IMR-90 (cell line): ENCODE results near the gene ST3GAL5. TPM values are rescaled to one million over a fixed set of nuclear protein-coding genes. Genes with fewer than 3 reads are reported as not detected.

ENCODE experiments used
- ATAC-seq: fragments of 200-7000 bp; cut with Tn5 transposase; 2 replicates; pipeline ENCODE4 v1.9.1; 2020; ENCODE audit warnings: low read depth, mild to moderate bottlenecking, moderate library complexity
- BruUV-seq: library from RNA; stranded (reverse); fragments of 400-500 nt; replicated peaks from 2 replicates; lab custom pipeline; 2021; lab: Mats Ljungman, UMichigan
- CTCF ChIA-PET: fragments of 300-600 bp; formaldehyde crosslinking; extraction: SDS; loops from one replicate; lab custom pipeline; 2021; ENCODE audit warnings: antibody characterized with exemption; lab: Yijun Ruan, JAX
- POLR2A ChIA-PET: fragments of 300-600 bp; sonication (Branson Sonifier 250); formaldehyde crosslinking; loops from one replicate; lab custom pipeline; 2022; ENCODE audit warnings: antibody characterized with exemption; ENCODE audit not compliant: unreplicated experiment; lab: Charles Lee
- DNase-seq: peaks from one replicate; pipeline ENCODE4 v3.0.0; 2013
- H2AFZ ChIP-seq: replicated peaks from 2 replicates; pipeline ENCODE3; 2013; ENCODE audit warnings: low read length, mild to moderate bottlenecking; ENCODE audit not compliant: poor library complexity
- H2AK5ac ChIP-seq: 2 replicates; pipeline ENCODE4 v1.6.1; 2013; ENCODE audit warnings: low read depth, low read length, inconsistent platforms
- H2AK9ac ChIP-seq: replicated peaks from 2 replicates; pipeline ENCODE3; 2013; ENCODE audit warnings: mild to moderate bottlenecking, low read depth, low read length, moderate library complexity; ENCODE audit not compliant: poor library complexity
- H2BK120ac ChIP-seq: 2 replicates; pipeline ENCODE4 v1.6.1; 2013; ENCODE audit warnings: low read depth, low read length, inconsistent platforms
- H2BK15ac ChIP-seq: 3 replicates; pipeline ENCODE4 v1.6.1; 2013; ENCODE audit warnings: low read depth, low read length, inconsistent platforms
- H2BK20ac ChIP-seq: 2 replicates; pipeline ENCODE4 v1.6.1; 2013; ENCODE audit warnings: low read depth, mild to moderate bottlenecking, inconsistent platforms, low read length, moderate library complexity
- H2BK5ac ChIP-seq: 2 replicates; pipeline ENCODE4 v1.6.1; 2013; ENCODE audit warnings: mild to moderate bottlenecking, low read depth, low read length, inconsistent platforms; ENCODE audit not compliant: poor library complexity, severe bottlenecking
- H3K14ac ChIP-seq: replicated peaks from 2 replicates; pipeline ENCODE4 v1.6.1; 2013; ENCODE audit warnings: low read depth, low read length, inconsistent platforms
- H3K18ac ChIP-seq: 2 replicates; pipeline ENCODE4 v1.6.1; 2013; ENCODE audit warnings: low read depth, low read length, control low read depth
- H3K23ac ChIP-seq: 2 replicates; pipeline ENCODE4 v1.6.1; 2013; ENCODE audit warnings: low read depth, low read length, inconsistent platforms
- H3K27ac ChIP-seq: 2 replicates; pipeline ENCODE4 v1.5.1; 2013; ENCODE audit warnings: mild to moderate bottlenecking, control low read depth, low read length; ENCODE audit not compliant: insufficient read depth
- H3K27me3 ChIP-seq: 2 replicates; pipeline ENCODE4 v1.6.1; 2013; ENCODE audit warnings: low read length; ENCODE audit not compliant: control insufficient read depth, insufficient read depth
- H3K36me3 ChIP-seq: 2 replicates; pipeline ENCODE4 v1.6.1; 2013; ENCODE audit warnings: low read length, mixed read lengths; ENCODE audit not compliant: control insufficient read depth, insufficient read depth
- H3K4ac ChIP-seq: 2 replicates; pipeline ENCODE4 v1.6.1; 2013; ENCODE audit warnings: low read depth, low read length, inconsistent platforms
- H3K4me1 ChIP-seq: 2 replicates; pipeline ENCODE4 v1.6.1; 2013; ENCODE audit warnings: low read length, mixed read lengths; ENCODE audit not compliant: control insufficient read depth, insufficient read depth
- H3K4me2 ChIP-seq: 2 replicates; pipeline ENCODE4 v1.6.1; 2013; ENCODE audit warnings: low read depth, mild to moderate bottlenecking, control low read depth, low read length, moderate library complexity
- H3K4me3 ChIP-seq: 2 replicates; pipeline ENCODE4 v1.5.1; 2013; ENCODE audit warnings: low read depth, mild to moderate bottlenecking, control low read depth, low read length, moderate library complexity; ENCODE audit not compliant: insufficient read depth
- H3K56ac ChIP-seq: 2 replicates; pipeline ENCODE4 v1.6.1; 2013; ENCODE audit warnings: low read length, inconsistent platforms; ENCODE audit not compliant: insufficient read depth; ENCODE audit errors: extremely low read depth
- H3K79me1 ChIP-seq, 2 experiments: 2 replicates each; pipeline ENCODE4 v1.6.1; 2013; ENCODE audit warnings: low read length in 2 of 2, inconsistent platforms in 1 of 2, low read depth in 1 of 2
- H3K9ac ChIP-seq: 2 replicates; pipeline ENCODE4 v1.6.1; 2013; ENCODE audit warnings: low read depth, low read length, control low read depth
- H3K9me1 ChIP-seq: 2 replicates; pipeline ENCODE4 v1.6.1; 2013; ENCODE audit warnings: low read length, inconsistent platforms; ENCODE audit not compliant: insufficient read depth
- H3K9me3 ChIP-seq: 2 replicates; pipeline ENCODE4 v1.6.1; 2013; ENCODE audit warnings: low read length; ENCODE audit not compliant: control insufficient read depth, insufficient read depth
- H4K20me1 ChIP-seq: 2 replicates; pipeline ENCODE4 v1.6.1; 2013; ENCODE audit warnings: low read length, inconsistent platforms; ENCODE audit not compliant: insufficient read depth
- H4K5ac ChIP-seq: 2 replicates; pipeline ENCODE4 v1.6.1; 2013; ENCODE audit warnings: mild to moderate bottlenecking, low read depth, low read length, control low read depth
- H4K8ac ChIP-seq, 2 experiments: 2 replicates each; pipeline ENCODE4 v1.6.1; 2013; ENCODE audit warnings: low read depth in 2 of 2, low read length in 2 of 2, control low read depth in 1 of 2, inconsistent platforms in 1 of 2
- H4K91ac ChIP-seq: 2 replicates; pipeline ENCODE4 v1.6.1; 2013; ENCODE audit warnings: low read depth, low read length, inconsistent platforms; ENCODE audit not compliant: insufficient read depth
- CEBPB ChIP-seq: IDR thresholded peaks from 2 replicates; pipeline ENCODE4 v1.6.1; 2012; ENCODE audit warnings: low read depth, low read length, improper control_type of control experiment
- CHD1 ChIP-seq: IDR thresholded peaks from 2 replicates; pipeline ENCODE4 v1.6.1; 2012; ENCODE audit warnings: low read depth, low read length, improper control_type of control experiment
- MXI1 ChIP-seq: IDR thresholded peaks from 2 replicates; pipeline ENCODE4 v1.6.1; 2012; ENCODE audit warnings: low read depth, mild to moderate bottlenecking, low read length, moderate library complexity, borderline replicate concordance
- RAD21 ChIP-seq: IDR thresholded peaks from 2 replicates; pipeline ENCODE4 v1.6.1; 2012; ENCODE audit warnings: low read length, improper control_type of control experiment
- RCOR1 ChIP-seq: IDR thresholded peaks from 2 replicates; pipeline ENCODE4 v1.6.1; 2012; ENCODE audit warnings: mild to moderate bottlenecking, low read length, improper control_type of control experiment; ENCODE audit not compliant: insufficient replicate concordance
- SMC3 ChIP-seq: fragments of 150-350 bp; IDR thresholded peaks from 2 replicates; pipeline ENCODE4 v1.6.1; 2016; ENCODE audit warnings: low read depth, mild to moderate bottlenecking, antibody characterized with exemption, low read length, moderate library complexity
- WGBS, 2 experiments: methylation state at CpG; one replicate each; pipeline versions ENCODE4 v1.1.5 to v1.1.7; 2013; ENCODE audit warnings: missing lambda C conversion rate in 2 of 2; ENCODE audit not compliant: insufficient read length in 1 of 2; ENCODE audit errors: extremely low coverage in 2 of 2; 5-methylcytosine and 5-hydroxymethylcytosine counted together
- dilution Hi-C: fragments of 300-500 bp; cut with HindIII; formaldehyde crosslinking; loops from one replicate; pipeline ENCODE4 v1.14.3; 2018; ENCODE audit warnings: low sequenced_read_pairs; ENCODE audit not compliant: unreplicated experiment
- in situ Hi-C: fragments of 300-500 bp; cut with MboI; formaldehyde crosslinking; loops from 3 replicates; pipeline ENCODE4 v1.14.3; 2019; ENCODE audit warnings: low sequenced_read_pairs, inconsistent platforms, mixed read lengths
- intact Hi-C: fragments of 100-400 bp; cut with micrococcal nuclease; formaldehyde crosslinking; loops from 2 replicates; pipeline ENCODE4 v1.10.0; 2022
- polyA plus RNA-seq, 3 experiments: library from polyadenylated mRNA; depleted of rRNA; stranded (reverse); fragments of >200 nt; gene quantifications; 2 replicates each; pipeline ENCODE4 v1.2.3, GENCODE V29; 2012; ENCODE audit warnings: low replicate concordance in 1 of 3
- total RNA-seq: library from RNA; depleted of rRNA; stranded (reverse); fragments of >200 nt; gene quantifications from 2 replicates; pipeline ENCODE4 v1.2.3, GENCODE V29; 2012
- TF ChIP-seq, protein P1 (sequence below): conservative IDR thresholded peaks from 2 replicates; pipeline ENCODE4 v1.5.1; 2012; ENCODE audit warnings: mild to moderate bottlenecking, low read depth, low read length, improper control_type of control experiment
- TF ChIP-seq, protein P2 (sequence below): fragments of 150-350 bp; IDR thresholded peaks from 2 replicates; pipeline ENCODE4 v1.6.1; 2017; ENCODE audit warnings: mild to moderate bottlenecking, antibody characterized with exemption, low read length, low read depth
- TF ChIP-seq, protein P3 (sequence below): fragments of 150-350 bp; IDR thresholded peaks from 2 replicates; pipeline ENCODE4 v1.6.1; 2016; ENCODE audit warnings: low read depth, mild to moderate bottlenecking, low read length, moderate library complexity, borderline replicate concordance

ST3GAL5 gene
- total and polyA plus RNA-seq, 2 of the 4 experiments (the other 2 are of a cell fraction): 16.8 to 21.0 TPM

DNA sequence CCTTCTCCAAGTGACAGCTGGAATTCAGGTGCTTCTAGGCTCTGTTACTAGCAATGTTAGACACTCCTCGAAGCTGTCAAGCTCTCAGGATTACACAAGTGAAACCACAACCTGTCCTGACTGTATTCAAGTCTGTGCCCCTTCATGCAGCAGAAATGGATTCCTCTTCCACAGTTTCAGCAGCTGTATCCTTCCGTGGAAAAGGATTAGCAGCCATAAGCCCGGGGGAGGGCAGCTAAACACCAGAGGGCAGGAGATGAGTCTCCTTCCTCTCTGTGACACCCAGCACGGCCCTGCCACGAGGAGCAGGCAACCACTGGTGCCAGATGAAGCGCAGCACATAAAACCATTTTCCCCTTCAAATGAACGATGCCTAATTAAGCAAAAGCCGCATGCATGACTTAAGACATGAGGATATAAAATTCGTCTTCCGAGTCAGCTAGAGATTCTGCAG lies 1.2 kb downstream of the ST3GAL5 start:
- no peaks in the 10 kb centered on the region for H3K27me3 ChIP-seq
- no peak overlapping the region for H2BK20ac ChIP-seq
- ATAC-seq (peak; percentile 6; the same call in 1 of the 2 replicates), DNase-seq (peak; percentile 40)
- H2BK120ac ChIP-seq: peak overlapping the region; percentile 26; the same call in 1 of the 2 replicates
- no peak overlapping the region for H4K8ac ChIP-seq
- POLR2A ChIA-PET: interaction anchor here (1.3 kb wide), 1 partner anchor 60 kb away, joined by 4 read pairs; no protein-coding TSS in a partner anchor
- H3K79me1 ChIP-seq: peaks cover 0 to 13% of the 10 kb centered on the region in 2 experiments; a peak in 2 of 4 replicates
- in situ Hi-C loops (no loop called here), intact Hi-C loops (loop anchor here (2.0 kb wide), 2 partner anchors 111 to 191 kb away; no protein-coding TSS in a partner anchor), dilution Hi-C loops (no loop called here)
- H3K9me1 ChIP-seq: 0 out of 2 replicates have a peak, but pooled peaks cover 6% of the 10 kb centered on the region
- H2BK15ac ChIP-seq: no peak overlapping the region
- H3K36me3 ChIP-seq: no peaks in the 10 kb centered on the region
- H3K4me1 ChIP-seq: peaks cover 13% of the 10 kb centered on the region
- H3K4me3 ChIP-seq: peak overlapping the region; percentile 55
- peak overlapping the region; percentile 0; the same call in 1 of the 2 replicates for H3K18ac ChIP-seq
- no peak overlapping the region for H2AK9ac ChIP-seq
- peak overlapping the region; percentile 62 for H3K9ac ChIP-seq
- H2BK5ac ChIP-seq: no peak overlapping the region
- peak overlapping the region; percentile 2 for H2AFZ ChIP-seq
- H3K9me3 ChIP-seq: no peaks in the 10 kb centered on the region
- H4K91ac ChIP-seq: peak overlapping the region; percentile 21
- TF ChIP-seq, protein P1, sequence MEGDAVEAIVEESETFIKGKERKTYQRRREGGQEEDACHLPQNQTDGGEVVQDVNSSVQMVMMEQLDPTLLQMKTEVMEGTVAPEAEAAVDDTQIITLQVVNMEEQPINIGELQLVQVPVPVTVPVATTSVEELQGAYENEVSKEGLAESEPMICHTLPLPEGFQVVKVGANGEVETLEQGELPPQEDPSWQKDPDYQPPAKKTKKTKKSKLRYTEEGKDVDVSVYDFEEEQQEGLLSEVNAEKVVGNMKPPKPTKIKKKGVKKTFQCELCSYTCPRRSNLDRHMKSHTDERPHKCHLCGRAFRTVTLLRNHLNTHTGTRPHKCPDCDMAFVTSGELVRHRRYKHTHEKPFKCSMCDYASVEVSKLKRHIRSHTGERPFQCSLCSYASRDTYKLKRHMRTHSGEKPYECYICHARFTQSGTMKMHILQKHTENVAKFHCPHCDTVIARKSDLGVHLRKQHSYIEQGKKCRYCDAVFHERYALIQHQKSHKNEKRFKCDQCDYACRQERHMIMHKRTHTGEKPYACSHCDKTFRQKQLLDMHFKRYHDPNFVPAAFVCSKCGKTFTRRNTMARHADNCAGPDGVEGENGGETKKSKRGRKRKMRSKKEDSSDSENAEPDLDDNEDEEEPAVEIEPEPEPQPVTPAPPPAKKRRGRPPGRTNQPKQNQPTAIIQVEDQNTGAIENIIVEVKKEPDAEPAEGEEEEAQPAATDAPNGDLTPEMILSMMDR: peak; percentile 20; the same call in 1 of the 2 replicates
- TF ChIP-seq, protein P2, sequence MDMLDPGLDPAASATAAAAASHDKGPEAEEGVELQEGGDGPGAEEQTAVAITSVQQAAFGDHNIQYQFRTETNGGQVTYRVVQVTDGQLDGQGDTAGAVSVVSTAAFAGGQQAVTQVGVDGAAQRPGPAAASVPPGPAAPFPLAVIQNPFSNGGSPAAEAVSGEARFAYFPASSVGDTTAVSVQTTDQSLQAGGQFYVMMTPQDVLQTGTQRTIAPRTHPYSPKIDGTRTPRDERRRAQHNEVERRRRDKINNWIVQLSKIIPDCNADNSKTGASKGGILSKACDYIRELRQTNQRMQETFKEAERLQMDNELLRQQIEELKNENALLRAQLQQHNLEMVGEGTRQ: no peak
- TF ChIP-seq SMC3 (0 out of 2 replicates have a peak, but pooled peaks have one; percentile 23), RAD21 (peak; percentile 23), RCOR1 (no peak), MXI1 (0 out of 2 replicates have a peak, but pooled peaks have one; percentile 68), CHD1 (no peak), CEBPB (no peak)
- TF ChIP-seq, protein P3, sequence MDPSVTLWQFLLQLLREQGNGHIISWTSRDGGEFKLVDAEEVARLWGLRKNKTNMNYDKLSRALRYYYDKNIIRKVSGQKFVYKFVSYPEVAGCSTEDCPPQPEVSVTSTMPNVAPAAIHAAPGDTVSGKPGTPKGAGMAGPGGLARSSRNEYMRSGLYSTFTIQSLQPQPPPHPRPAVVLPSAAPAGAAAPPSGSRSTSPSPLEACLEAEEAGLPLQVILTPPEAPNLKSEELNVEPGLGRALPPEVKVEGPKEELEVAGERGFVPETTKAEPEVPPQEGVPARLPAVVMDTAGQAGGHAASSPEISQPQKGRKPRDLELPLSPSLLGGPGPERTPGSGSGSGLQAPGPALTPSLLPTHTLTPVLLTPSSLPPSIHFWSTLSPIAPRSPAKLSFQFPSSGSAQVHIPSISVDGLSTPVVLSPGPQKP: no peak
- H4K5ac ChIP-seq: no peak overlapping the region
- no peak overlapping the region; the same call in 1 of the 2 replicates for H3K27ac ChIP-seq
- H3K4ac ChIP-seq: peak overlapping the region; percentile 17; the same call in 1 of the 2 replicates
- H2AK5ac ChIP-seq: peak overlapping the region; percentile 62; the same call in 1 of the 2 replicates
- 0 out of 2 replicates have a peak, but pooled peaks cover 5% of the 10 kb centered on the region for H4K20me1 ChIP-seq
- BruUV-seq: no TSS peak
- H3K4me2 ChIP-seq: peak overlapping the region; percentile 93
- no peak overlapping the region for H3K56ac ChIP-seq
- peak overlapping the region; percentile 32 for H3K23ac ChIP-seq
- WGBS, 2 experiments: 25% methylated on average over 3 of the region's 10 CpGs; no CpG with 5 or more reads in 1 of the 2 experiments
- CTCF ChIA-PET: interaction anchor here (0.6 to 2.8 kb wide), 6 partner anchors 27 to 198 kb away, joined by 3 to 23 read pairs (median 4); no protein-coding TSS in a partner anchor
- H3K14ac ChIP-seq: no peak overlapping the region
